Chondrocyte (in vitro differentiated cells): ENCODE data around the gene ING3. TPM values are rescaled to one million over a fixed set of nuclear protein-coding genes. Genes with fewer than 3 reads are reported as not detected.

ENCODE experiments used
- DNase-seq: peaks from one replicate; pipeline ENCODE4 v3.0.0; 2021; ENCODE audit warnings: mixed read lengths, low spot score
- H3K27ac Mint-ChIP-seq: one replicate; pipeline ENCODE4 v1.8.0; 2021; ENCODE audit warnings: mild to moderate bottlenecking, moderate library complexity, mixed read lengths; ENCODE audit not compliant: unreplicated experiment
- H3K27me3 Mint-ChIP-seq: 2 replicates; pipeline ENCODE4 v1.8.0; 2021; ENCODE audit warnings: low read depth, mixed read lengths
- H3K36me3 Mint-ChIP-seq: 2 replicates; pipeline ENCODE4 v1.8.0; 2021; ENCODE audit warnings: low read depth, mixed read lengths
- H3K4me1 Mint-ChIP-seq: 2 replicates; pipeline ENCODE4 v1.8.0; 2021; ENCODE audit warnings: low read depth, mild to moderate bottlenecking, mixed read lengths
- H3K4me3 Mint-ChIP-seq: one replicate; pipeline ENCODE4 v1.8.0; 2021; ENCODE audit warnings: mild to moderate bottlenecking, moderate library complexity, mixed read lengths; ENCODE audit not compliant: unreplicated experiment
- H3K9me3 Mint-ChIP-seq: 2 replicates; pipeline ENCODE4 v1.8.0; 2021; ENCODE audit warnings: low read depth, mixed read lengths
- total RNA-seq: library from RNA; stranded (reverse); gene quantifications from 3 replicates; pipeline ENCODE4 v1.2.1, GENCODE V29; 2021
- TF ChIP-seq, protein P1 (sequence below): fragments of 200-600 bp; sonication (generic); IDR thresholded peaks from 2 replicates; pipeline ENCODE4 v1.5.0; 2021; ENCODE audit warnings: antibody characterized with exemption, mild to moderate bottlenecking, moderate library complexity

ING3 gene
- total RNA-seq, 1 donor from 2014 or later: 14.2 TPM

DNA sequence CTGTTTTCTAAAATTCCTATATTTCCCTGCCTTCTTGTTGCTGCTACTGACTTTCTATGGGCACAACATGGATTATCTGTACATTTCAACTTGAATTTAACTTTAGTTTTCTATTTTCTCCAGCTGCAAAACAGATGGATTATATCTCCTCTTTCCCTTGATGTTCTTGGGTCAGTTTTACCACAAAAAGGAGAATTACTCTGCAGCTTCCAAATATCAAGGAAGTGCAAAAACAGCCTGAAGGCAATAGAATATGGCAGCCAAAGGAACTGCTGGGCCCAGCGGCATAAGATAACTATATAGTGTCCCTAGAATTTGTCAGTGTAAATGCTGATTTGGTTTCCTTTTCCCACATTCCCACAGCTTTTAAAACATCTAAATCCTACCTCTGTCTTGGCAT, 67.0 kb downstream of the ING3 start:
- H3K4me1 Mint-ChIP-seq: peaks cover 51% of the 10 kb centered on the region
- TF ChIP-seq, protein P1, sequence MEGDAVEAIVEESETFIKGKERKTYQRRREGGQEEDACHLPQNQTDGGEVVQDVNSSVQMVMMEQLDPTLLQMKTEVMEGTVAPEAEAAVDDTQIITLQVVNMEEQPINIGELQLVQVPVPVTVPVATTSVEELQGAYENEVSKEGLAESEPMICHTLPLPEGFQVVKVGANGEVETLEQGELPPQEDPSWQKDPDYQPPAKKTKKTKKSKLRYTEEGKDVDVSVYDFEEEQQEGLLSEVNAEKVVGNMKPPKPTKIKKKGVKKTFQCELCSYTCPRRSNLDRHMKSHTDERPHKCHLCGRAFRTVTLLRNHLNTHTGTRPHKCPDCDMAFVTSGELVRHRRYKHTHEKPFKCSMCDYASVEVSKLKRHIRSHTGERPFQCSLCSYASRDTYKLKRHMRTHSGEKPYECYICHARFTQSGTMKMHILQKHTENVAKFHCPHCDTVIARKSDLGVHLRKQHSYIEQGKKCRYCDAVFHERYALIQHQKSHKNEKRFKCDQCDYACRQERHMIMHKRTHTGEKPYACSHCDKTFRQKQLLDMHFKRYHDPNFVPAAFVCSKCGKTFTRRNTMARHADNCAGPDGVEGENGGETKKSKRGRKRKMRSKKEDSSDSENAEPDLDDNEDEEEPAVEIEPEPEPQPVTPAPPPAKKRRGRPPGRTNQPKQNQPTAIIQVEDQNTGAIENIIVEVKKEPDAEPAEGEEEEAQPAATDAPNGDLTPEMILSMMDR: no peak
- H3K27ac Mint-ChIP-seq: no peak overlapping the region
- H3K9me3 Mint-ChIP-seq: no peaks in the 10 kb centered on the region
- DNase-seq: no peak
- H3K27me3 Mint-ChIP-seq: no peaks in the 10 kb centered on the region
- H3K36me3 Mint-ChIP-seq: no peaks in the 10 kb centered on the region
- no peak overlapping the region for H3K4me3 Mint-ChIP-seq

- TF ChIP-seq, protein P1: no peak
- Mint-ChIP-seq H3K27ac (no peak overlapping the region), H3K36me3 (no peaks in the 10 kb centered on the region), H3K4me1 (peaks cover 63% of the 10 kb centered on the region), H3K9me3 (no peaks in the 10 kb centered on the region), H3K4me3 (no peak overlapping the region), H3K27me3 (no peaks in the 10 kb centered on the region)
- no peak for DNase-seq
Observed at GRCh38 chr7:121019018-121019417, 68.4 kb downstream of the ING3 start.

DNA sequence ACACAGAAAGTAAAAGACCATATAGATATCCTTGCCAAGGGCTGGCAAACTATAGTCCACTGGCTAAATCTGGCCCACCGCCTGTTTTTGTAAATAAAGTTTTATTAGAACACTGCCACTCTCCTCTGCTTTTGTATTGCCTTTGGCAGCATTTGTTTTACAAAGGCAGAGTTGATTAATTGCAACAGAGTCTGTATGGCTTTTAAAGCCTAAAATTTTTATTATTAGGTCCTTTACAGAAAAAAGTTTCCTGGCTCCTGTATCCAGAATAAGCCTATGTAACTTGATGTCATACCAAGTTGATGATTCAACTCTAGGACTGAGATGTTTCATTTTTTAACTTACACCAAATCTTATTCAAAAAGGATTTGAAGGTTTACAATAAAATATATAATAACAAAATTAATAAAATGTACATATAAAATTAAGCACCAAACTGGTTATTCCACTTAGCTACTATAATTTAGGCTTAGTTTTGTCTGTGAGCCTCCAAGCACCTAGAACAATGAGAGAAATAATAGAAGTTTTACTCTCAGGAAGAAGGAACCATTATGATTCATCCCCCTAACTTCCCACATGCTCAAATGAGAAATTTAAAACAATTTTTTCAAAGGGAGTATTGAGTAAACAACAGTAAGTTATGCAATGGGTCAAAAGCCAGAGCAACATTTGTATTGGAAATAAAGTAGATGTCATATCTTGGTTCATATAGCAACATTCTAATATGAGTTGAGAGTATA, 69.8 kb downstream of the ING3 start:
- no peaks in the 10 kb centered on the region for H3K27me3 Mint-ChIP-seq
- TF ChIP-seq, protein P1: no peak
- H3K9me3 Mint-ChIP-seq: no peaks in the 10 kb centered on the region
- H3K4me1 Mint-ChIP-seq: peaks cover 75% of the 10 kb centered on the region
- H3K27ac Mint-ChIP-seq: no peak overlapping the region
- no peak overlapping the region for H3K4me3 Mint-ChIP-seq
- no peak for DNase-seq
- H3K36me3 Mint-ChIP-seq: no peaks in the 10 kb centered on the region

DNA sequence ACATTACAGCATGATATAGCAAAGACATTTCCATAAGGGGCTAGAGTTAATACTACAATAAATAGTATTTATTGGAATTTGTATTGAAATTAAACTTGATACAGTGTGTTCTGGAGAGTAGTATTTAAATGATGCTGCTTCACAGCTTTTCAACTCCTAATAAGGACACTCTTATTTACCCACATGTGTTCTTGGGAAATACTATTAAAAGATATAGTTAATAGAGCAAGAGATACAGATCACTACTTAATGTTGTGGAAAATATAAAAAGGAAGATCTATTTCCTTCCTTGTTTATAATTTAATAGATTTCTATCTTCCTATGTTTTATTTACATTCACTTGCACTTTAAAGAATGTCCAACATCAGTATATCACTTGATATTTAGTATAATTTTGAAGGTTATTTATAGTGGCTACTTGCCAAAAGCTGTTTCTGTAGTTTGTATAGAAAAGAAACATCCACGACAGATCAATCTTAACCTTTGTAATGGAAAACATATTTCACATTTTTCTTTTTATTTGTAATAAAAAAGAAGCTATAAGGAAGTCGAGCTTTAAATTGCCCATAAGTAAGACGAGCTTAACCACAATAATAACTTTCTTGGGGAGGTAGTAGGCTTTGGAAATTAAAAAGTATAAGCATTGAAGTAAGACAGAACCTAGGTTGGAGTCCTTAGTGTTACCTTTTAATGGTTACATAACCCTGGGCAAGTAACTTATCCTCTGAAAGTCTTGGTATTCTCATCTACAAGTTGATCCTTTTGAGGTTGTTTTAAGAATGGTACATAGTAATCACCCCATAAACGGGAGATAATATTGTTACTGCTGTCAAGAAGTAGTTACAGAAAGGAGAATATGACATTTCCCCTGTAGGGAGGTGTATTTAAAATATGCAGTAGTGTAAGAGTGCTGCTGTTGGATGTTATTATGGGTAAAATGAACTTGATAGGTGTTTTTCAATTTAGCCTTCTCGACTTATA, 70.7 kb downstream of the ING3 start:
- DNase-seq: no peak
- peaks cover 71% of the 10 kb centered on the region for H3K4me1 Mint-ChIP-seq
- H3K27me3 Mint-ChIP-seq: no peaks in the 10 kb centered on the region
- H3K36me3 Mint-ChIP-seq: no peaks in the 10 kb centered on the region
- H3K4me3 Mint-ChIP-seq: no peak overlapping the region
- no peak overlapping the region for H3K27ac Mint-ChIP-seq
- no peaks in the 10 kb centered on the region for H3K9me3 Mint-ChIP-seq
- TF ChIP-seq, protein P1: no peak

DNA sequence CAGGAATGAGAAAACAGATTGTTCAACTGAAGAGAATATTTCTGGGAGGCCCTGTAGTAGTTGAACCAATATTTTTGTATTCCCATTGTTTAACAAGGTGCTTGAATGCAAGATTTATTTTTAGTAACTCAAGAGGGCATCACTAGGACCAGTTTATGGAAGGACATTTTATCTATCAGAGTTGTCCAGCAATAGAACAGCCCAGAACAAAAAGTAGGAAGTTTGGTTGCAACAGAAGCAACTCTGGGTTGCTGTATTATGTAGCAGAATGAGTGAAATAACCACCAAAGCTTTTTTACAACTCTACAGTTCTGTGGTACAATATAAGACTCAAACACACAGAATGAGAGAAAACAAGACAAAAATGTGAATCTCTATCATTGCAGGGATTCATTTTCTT, 72.6 kb downstream of the ING3 start:
- H3K4me1 Mint-ChIP-seq: peaks cover 61% of the 10 kb centered on the region
- no peaks in the 10 kb centered on the region for H3K36me3 Mint-ChIP-seq
- H3K27ac Mint-ChIP-seq: no peak overlapping the region

More for the DNA sequence above, 72.6 kb downstream of the ING3 start:
- no peak overlapping the region for H3K4me3 Mint-ChIP-seq
- TF ChIP-seq, protein P1: no peak
- H3K9me3 Mint-ChIP-seq: no peaks in the 10 kb centered on the region
- H3K27me3 Mint-ChIP-seq: no peaks in the 10 kb centered on the region
- no peak for DNase-seq
